Measurements from ENCODE around the gene ATAD2B. TPM values are rescaled to one million over a fixed set of nuclear protein-coding genes. Genes with fewer than 3 reads are reported as not detected.

The ATAD2B gene
- total RNA-seq, 1 donor from 2014 or later, result 42.2 TPM

Other genes with a start within 250 kb of the ATAD2B start
- 30.3 TPM for gene UBXN2A, start 13.3 kb upstream of the ATAD2B start, total RNA-seq
- gene MFSD2B, start 83.0 kb upstream of the ATAD2B start, total RNA-seq, result 0.67 TPM
- gene WDCP, start 120.3 kb upstream of the ATAD2B start, total RNA-seq, result 11.8 TPM
- 11.1 TPM for gene FKBP1B, start 122.6 kb upstream of the ATAD2B start, total RNA-seq
- 62.5 TPM for gene SF3B6, start 149.2 kb upstream of the ATAD2B start, total RNA-seq
- 25.3 TPM for gene TP53I3, start 157.7 kb upstream of the ATAD2B start, total RNA-seq
- 1.5 TPM for gene PFN4, start 196.2 kb upstream of the ATAD2B start, total RNA-seq
- gene FAM228B, start 196.3 kb upstream of the ATAD2B start, total RNA-seq, result 61.4 TPM
- 3.9 TPM for gene FAM228A, start 247.9 kb upstream of the ATAD2B start, total RNA-seq